ENCODE data around the gene PRDX3. TPM values are rescaled to one million over a fixed set of nuclear protein-coding genes. Genes with fewer than 3 reads are reported as not detected.

PRDX3 gene
- total and polyA plus RNA-seq, 2 of the 4 experiments (the other 2 are of a cell fraction), result 169 to 187 TPM

GRCh38 chr10:119197921-119198320 lies 19.3 kb upstream of the PRDX3 start:
- H2AK9ac ChIP-seq (replicated peaks; ENCODE audit: low read depth, low read length, poor library complexity), result no peak overlapping the region
- no peak overlapping the region for H3K4me3 ChIP-seq (ENCODE audit: insufficient read depth, low read depth, low read length)
- WGBS, 2 experiments (ENCODE audit: extremely low coverage in 2 of 2, insufficient read length in 1 of 2), result no CpG with 5 or more reads among the region's 4 CpGs
- no peak overlapping the region for H2BK5ac ChIP-seq (ENCODE audit: low read depth, low read length, poor library complexity, severe bottlenecking)
- H2BK15ac ChIP-seq (ENCODE audit: low read depth, low read length), result no peak overlapping the region
- no peaks in the 10 kb centered on the region for H4K20me1 ChIP-seq (ENCODE audit: insufficient read depth, low read length)
- intact Hi-C loops (cut with micrococcal nuclease), result loop anchor here (2.0 kb wide), 2 partner anchors 219 to 399 kb away; partner anchors contain the start of gene TIAL1
- no peaks in the 10 kb centered on the region for H3K36me3 ChIP-seq (ENCODE audit: control insufficient read depth, insufficient read depth, low read length)
- H3K4ac ChIP-seq (ENCODE audit: low read depth, low read length), result 0 out of 2 replicates have a peak overlapping the region, but pooled peaks have one; percentile 5
- dilution Hi-C loops (cut with HindIII; ENCODE audit: low sequenced_read_pairs, unreplicated experiment), result no loop called here
- H3K18ac ChIP-seq (ENCODE audit: low read depth, low read length), result peak overlapping the region; percentile 35; the same call in 1 of the 2 replicates
- H2BK120ac ChIP-seq (ENCODE audit: low read depth, low read length), result peak overlapping the region; percentile 10; the same call in 1 of the 2 replicates
- POLR2A ChIA-PET (ENCODE audit: unreplicated experiment), result no interaction called here
- H3K14ac ChIP-seq (replicated peaks; ENCODE audit: low read depth, low read length), result no peak overlapping the region; the same call in 1 of the 2 replicates
- no TSS peak for BruUV-seq (replicated peaks)
- no peak overlapping the region for H2AK5ac ChIP-seq (ENCODE audit: low read depth, low read length)
- H3K56ac ChIP-seq (ENCODE audit: extremely low read depth, insufficient read depth, low read length), result no peak overlapping the region
- no peak overlapping the region for H3K9ac ChIP-seq (ENCODE audit: low read depth, low read length)
- in situ Hi-C loops (cut with MboI; ENCODE audit: low sequenced_read_pairs), result loop anchor here (5.0 to 25.0 kb wide), 3 partner anchors 249 to 664 kb away; partner anchors contain the start of gene MCMBP
- TF ChIP-seq BHLHE40 (IDR thresholded peaks at IDR 0.05; ENCODE audit: low read depth, low read length) (peak; percentile 29; the same call in 1 of the 2 replicates), FOS (IDR thresholded peaks at IDR 0.05; ENCODE audit: low read depth, low read length) (peak; percentile 77; the same call in 1 of the 2 replicates), ELK1 (IDR thresholded peaks at IDR 0.05; ENCODE audit: borderline replicate concordance, low read depth, low read length) (no peak), POLR2A (IDR thresholded peaks at IDR 0.05; ENCODE audit: low read depth, low read length) (no peak), MAZ (IDR thresholded peaks at IDR 0.05; ENCODE audit: borderline replicate concordance, low read depth, low read length) (no peak), CEBPB (IDR thresholded peaks at IDR 0.05; ENCODE audit: low read depth, low read length) (peak; percentile 69), RAD21 (IDR thresholded peaks at IDR 0.05; ENCODE audit: low read length) (no peak)
- TF ChIP-seq, protein P1, sequence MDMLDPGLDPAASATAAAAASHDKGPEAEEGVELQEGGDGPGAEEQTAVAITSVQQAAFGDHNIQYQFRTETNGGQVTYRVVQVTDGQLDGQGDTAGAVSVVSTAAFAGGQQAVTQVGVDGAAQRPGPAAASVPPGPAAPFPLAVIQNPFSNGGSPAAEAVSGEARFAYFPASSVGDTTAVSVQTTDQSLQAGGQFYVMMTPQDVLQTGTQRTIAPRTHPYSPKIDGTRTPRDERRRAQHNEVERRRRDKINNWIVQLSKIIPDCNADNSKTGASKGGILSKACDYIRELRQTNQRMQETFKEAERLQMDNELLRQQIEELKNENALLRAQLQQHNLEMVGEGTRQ (IDR thresholded peaks at IDR 0.05; ENCODE audit: low read depth, low read length), result no peak
- H3K4me1 ChIP-seq (ENCODE audit: control insufficient read depth, insufficient read depth, low read length), result peaks cover 6% of the 10 kb centered on the region
- H3K9me1 ChIP-seq (ENCODE audit: insufficient read depth, low read length), result no peaks in the 10 kb centered on the region
- CTCF ChIA-PET, result interaction anchor here (0.5 to 3.7 kb wide), 6 partner anchors 8 to 397 kb away, joined by 3 to 31 read pairs (median 6); no protein-coding TSS in a partner anchor
- peak; percentile 50 for ATAC-seq (ENCODE audit: low read depth)
- H3K27me3 ChIP-seq (ENCODE audit: control insufficient read depth, insufficient read depth, low read length), result no peaks in the 10 kb centered on the region
- H3K79me1 ChIP-seq (ENCODE audit: low read depth in 1 of 2, low read length in 2 of 2), result no peaks in the 10 kb centered on the region
- H3K4me2 ChIP-seq (ENCODE audit: low read depth, low read length), result no peak overlapping the region
- peaks cover 2% of the 10 kb centered on the region; the same call in 1 of the 2 replicates for H3K9me3 ChIP-seq (ENCODE audit: control insufficient read depth, insufficient read depth, low read length)
- H2BK20ac ChIP-seq (ENCODE audit: low read depth, low read length), result peak overlapping the region; percentile 9; the same call in 1 of the 2 replicates
- H4K91ac ChIP-seq (ENCODE audit: insufficient read depth, low read depth, low read length), result peak overlapping the region; percentile 13; the same call in 1 of the 2 replicates
- H3K27ac ChIP-seq (ENCODE audit: insufficient read depth, low read length), result no peak overlapping the region
- H4K5ac ChIP-seq (ENCODE audit: low read depth, low read length), result no peak overlapping the region
- H3K23ac ChIP-seq (ENCODE audit: low read depth, low read length), result peak overlapping the region; percentile 41; the same call in 1 of the 2 replicates
- H4K8ac ChIP-seq (ENCODE audit: low read depth in 2 of 2, low read length in 2 of 2), result peak overlapping the region in 1 of 2 experiments; percentile 22; a peak in 1 of 4 replicates
- DNase-seq, result peak; percentile 90
- no peak overlapping the region for H2AFZ ChIP-seq (replicated peaks; ENCODE audit: low read length, poor library complexity)
